Smooth muscle cell (in vitro differentiated cells): Measurements from ENCODE around the gene DAAM1. TPM values are rescaled to one million over a fixed set of nuclear protein-coding genes. Genes with fewer than 3 reads are reported as not detected.

Experiments used
- DNase-seq: peaks from one replicate; lab custom pipeline; 2025; ENCODE audit not compliant: unreplicated experiment; lab: John Stamatoyannopoulos, UW
- H2AFZ ChIP-seq: fragments of 200-600 bp; sonication (generic); 2 replicates; pipeline ENCODE4 v1.6.0; 2016; ENCODE audit warnings: antibody characterized with exemption, low read depth, mild to moderate bottlenecking
- H3F3A ChIP-seq: fragments of 200-600 bp; sonication (generic); 2 replicates; pipeline ENCODE4 v1.6.0; 2017; ENCODE audit warnings: antibody characterized with exemption, low read depth
- H3K27ac ChIP-seq: fragments of 200-600 bp; sonication (generic); 2 replicates; pipeline ENCODE4 v1.5.1; 2016; ENCODE audit warnings: low read depth, mild to moderate bottlenecking
- H3K27me3 ChIP-seq: fragments of 200-600 bp; sonication (generic); 2 replicates; pipeline ENCODE4 v1.6.1; 2016; ENCODE audit warnings: low read depth, mild to moderate bottlenecking
- H3K36me3 ChIP-seq: fragments of 200-600 bp; sonication (generic); 2 replicates; pipeline ENCODE4 v1.5.1; 2016; ENCODE audit warnings: low read depth
- H3K4me1 ChIP-seq: fragments of 200-600 bp; sonication (generic); 2 replicates; pipeline ENCODE4 v1.5.1; 2016; ENCODE audit warnings: low read depth
- H3K4me2 ChIP-seq: fragments of 200-600 bp; sonication (generic); 2 replicates; pipeline ENCODE4 v1.6.0; 2016; ENCODE audit warnings: mild to moderate bottlenecking
- H3K4me3 ChIP-seq: fragments of 200-600 bp; sonication (generic); 2 replicates; pipeline ENCODE4 v1.5.1; 2016; ENCODE audit warnings: mild to moderate bottlenecking
- H3K79me2 ChIP-seq: fragments of 200-600 bp; sonication (generic); 2 replicates; pipeline ENCODE4 v1.6.0; 2016; ENCODE audit warnings: low read depth, mild to moderate bottlenecking
- H3K9ac ChIP-seq: fragments of 200-600 bp; sonication (generic); 2 replicates; pipeline ENCODE4 v1.6.0; 2016; ENCODE audit warnings: low read depth
- H3K9me3 ChIP-seq: fragments of 200-600 bp; sonication (generic); replicated peaks from 2 replicates; pipeline ENCODE4 v1.5.1; 2016; ENCODE audit warnings: low read depth
- H4K20me1 ChIP-seq: fragments of 200-600 bp; sonication (generic); 2 replicates; pipeline ENCODE4 v1.6.0; 2016; ENCODE audit warnings: low read depth
- WGBS: methylation state at CpG from one replicate; pipeline ENCODE4 v1.1.7; 2016; ENCODE audit warnings: low lambda C conversion rate; 5-methylcytosine and 5-hydroxymethylcytosine counted together
- polyA plus RNA-seq: library from polyadenylated mRNA; unstranded; fragments of >200 nt; fragmentation: Nextera tagmentation; extraction: Ambion mirVana; gene quantifications from 2 replicates; pipeline ENCODE4 v1.2.1, GENCODE V29; 2016
- total RNA-seq: library from RNA; depleted of rRNA; stranded (reverse); fragments of >200 nt; gene quantifications from 2 replicates; pipeline ENCODE4 v1.2.3, GENCODE V29; 2014
- TF ChIP-seq, protein P1 (sequence below): fragments of 200-600 bp; sonication (generic); IDR thresholded peaks from 2 replicates; pipeline ENCODE4 v1.5.1; 2017; ENCODE audit warnings: borderline replicate concordance, mild to moderate bottlenecking, antibody characterized with exemption; ENCODE audit not compliant: insufficient read depth, poor library complexity, severe bottlenecking

Gene DAAM1
- total and polyA plus RNA-seq, 2 experiments from 2014 or later: 10.9 to 46.4 TPM

DNA sequence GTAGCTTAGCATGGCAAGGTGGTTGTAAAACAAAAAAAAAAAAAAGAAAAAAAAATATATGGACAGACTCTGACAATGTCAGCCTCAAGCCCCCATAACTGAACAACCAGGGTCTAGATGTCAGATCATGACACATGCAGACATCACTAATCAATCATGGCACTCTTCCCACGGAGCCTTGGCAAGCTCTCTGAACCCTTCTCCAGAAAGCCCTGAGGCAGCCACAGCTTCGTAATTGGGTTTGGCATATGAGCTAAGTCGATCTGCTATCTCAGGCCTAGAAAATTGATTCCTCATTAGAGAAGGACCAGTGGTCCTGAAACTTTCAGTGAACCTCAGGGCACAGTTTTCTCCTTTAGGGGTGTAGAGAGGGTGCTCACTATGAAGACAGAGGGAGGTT, 164.5 kb downstream of the DAAM1 start:
- 77% methylated on average over 3 of the region's 3 CpGs for WGBS

DNA sequence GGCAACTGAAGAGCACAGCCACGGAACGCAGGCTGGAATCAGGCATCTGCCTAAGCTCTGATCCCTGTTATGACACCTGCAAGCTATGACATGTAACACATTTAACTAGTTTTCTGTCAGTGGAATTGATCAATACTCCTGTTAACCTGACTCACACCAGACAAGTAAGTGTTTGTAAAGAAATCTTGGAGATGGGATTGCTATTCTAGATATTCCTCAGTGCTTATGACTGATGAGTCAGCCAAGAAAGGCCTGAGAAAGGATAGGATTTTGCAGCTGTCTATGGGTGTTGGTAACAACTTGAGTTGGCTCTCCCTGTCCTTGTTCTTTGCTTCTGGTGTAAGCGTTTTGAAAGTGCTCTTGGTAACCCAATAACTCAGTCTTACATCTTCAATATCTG, 166.2 kb downstream of the DAAM1 start:
- Histone ChIP-seq H3K9me3 (no peaks in the 10 kb centered on the region), H3K27ac (peak overlapping the region; percentile 51), H3K36me3 (no peaks in the 10 kb centered on the region), H4K20me1 (no peaks in the 10 kb centered on the region), H3F3A (no peaks in the 10 kb centered on the region), H3K79me2 (no peaks in the 10 kb centered on the region), H3K9ac (no peak overlapping the region), H3K4me1 (no peaks in the 10 kb centered on the region), H3K27me3 (no peaks in the 10 kb centered on the region), H3K4me3 (no peak overlapping the region), H3K4me2 (no peak overlapping the region), H2AFZ (no peak overlapping the region)
- no peak for DNase-seq
- TF ChIP-seq, protein P1, sequence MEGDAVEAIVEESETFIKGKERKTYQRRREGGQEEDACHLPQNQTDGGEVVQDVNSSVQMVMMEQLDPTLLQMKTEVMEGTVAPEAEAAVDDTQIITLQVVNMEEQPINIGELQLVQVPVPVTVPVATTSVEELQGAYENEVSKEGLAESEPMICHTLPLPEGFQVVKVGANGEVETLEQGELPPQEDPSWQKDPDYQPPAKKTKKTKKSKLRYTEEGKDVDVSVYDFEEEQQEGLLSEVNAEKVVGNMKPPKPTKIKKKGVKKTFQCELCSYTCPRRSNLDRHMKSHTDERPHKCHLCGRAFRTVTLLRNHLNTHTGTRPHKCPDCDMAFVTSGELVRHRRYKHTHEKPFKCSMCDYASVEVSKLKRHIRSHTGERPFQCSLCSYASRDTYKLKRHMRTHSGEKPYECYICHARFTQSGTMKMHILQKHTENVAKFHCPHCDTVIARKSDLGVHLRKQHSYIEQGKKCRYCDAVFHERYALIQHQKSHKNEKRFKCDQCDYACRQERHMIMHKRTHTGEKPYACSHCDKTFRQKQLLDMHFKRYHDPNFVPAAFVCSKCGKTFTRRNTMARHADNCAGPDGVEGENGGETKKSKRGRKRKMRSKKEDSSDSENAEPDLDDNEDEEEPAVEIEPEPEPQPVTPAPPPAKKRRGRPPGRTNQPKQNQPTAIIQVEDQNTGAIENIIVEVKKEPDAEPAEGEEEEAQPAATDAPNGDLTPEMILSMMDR: no peak
- WGBS: 81% methylated on average over 3 of the region's 3 CpGs

More for the DNA sequence above, 164.5 kb downstream of the DAAM1 start:
- no peaks in the 10 kb centered on the region for H3K4me1 ChIP-seq
- H3K4me3 ChIP-seq: no peak overlapping the region
- no peak overlapping the region for H2AFZ ChIP-seq
- H3F3A ChIP-seq: no peaks in the 10 kb centered on the region
- no peaks in the 10 kb centered on the region for H3K36me3 ChIP-seq
- no peak for DNase-seq
- no peak overlapping the region for H3K27ac ChIP-seq
- no peaks in the 10 kb centered on the region for H3K27me3 ChIP-seq
- no peaks in the 10 kb centered on the region for H4K20me1 ChIP-seq
- H3K9me3 ChIP-seq: no peaks in the 10 kb centered on the region
- H3K79me2 ChIP-seq: no peaks in the 10 kb centered on the region
- TF ChIP-seq, protein P1: no peak
- H3K9ac ChIP-seq: no peak overlapping the region
- H3K4me2 ChIP-seq: no peak overlapping the region

DNA sequence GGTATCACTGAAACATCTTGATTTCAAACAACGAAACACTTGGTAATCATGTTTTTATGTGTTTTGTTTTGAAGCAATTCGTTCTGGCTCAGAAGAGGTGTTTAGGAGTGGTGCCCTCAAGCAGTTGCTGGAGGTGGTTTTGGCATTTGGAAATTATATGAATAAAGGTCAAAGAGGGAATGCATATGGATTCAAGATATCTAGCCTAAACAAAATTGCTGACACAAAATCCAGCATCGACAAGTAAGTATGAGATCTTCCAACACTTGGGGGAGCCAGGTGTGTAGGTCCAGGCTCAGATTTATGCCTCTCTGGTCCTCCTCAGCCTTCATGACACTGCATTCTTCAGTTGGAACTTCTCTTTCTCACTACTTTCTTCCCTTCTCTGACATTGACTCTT, 166.6 kb downstream of the DAAM1 start:
- Histone ChIP-seq H3K4me1 (no peaks in the 10 kb centered on the region), H3K4me3 (no peak overlapping the region), H3F3A (no peaks in the 10 kb centered on the region), H3K27me3 (no peaks in the 10 kb centered on the region), H3K9ac (no peak overlapping the region), H3K9me3 (no peaks in the 10 kb centered on the region), H4K20me1 (no peaks in the 10 kb centered on the region), H3K4me2 (no peak overlapping the region), H3K79me2 (no peaks in the 10 kb centered on the region), H3K27ac (peak overlapping the region; percentile 23), H2AFZ (no peak overlapping the region), H3K36me3 (no peaks in the 10 kb centered on the region)
- WGBS: 87% methylated on average over 3 of the region's 3 CpGs
- DNase-seq: no peak
- TF ChIP-seq, protein P1: no peak

DNA sequence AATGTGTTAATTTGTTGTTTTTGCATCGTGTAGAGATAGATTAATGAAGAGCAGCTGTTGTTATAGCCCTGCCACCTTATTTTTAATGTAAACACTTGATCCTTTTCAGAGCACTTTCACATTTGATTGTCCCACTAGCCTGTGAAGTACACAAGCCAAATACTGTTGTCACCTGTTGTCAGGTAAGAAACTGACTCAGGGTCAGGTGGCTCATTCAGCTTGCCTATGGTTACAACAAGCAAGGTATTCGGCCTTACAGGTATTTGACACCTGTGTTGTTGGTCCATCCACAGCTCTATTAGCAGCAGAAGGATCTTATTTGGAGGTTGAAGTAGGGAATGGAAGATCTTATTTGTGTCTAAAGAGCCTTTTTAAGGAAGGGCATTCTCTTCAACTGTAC, 167.8 kb downstream of the DAAM1 start:
- TF ChIP-seq, protein P1: no peak
- H2AFZ ChIP-seq: no peak overlapping the region
- no peak for DNase-seq
- H3K36me3 ChIP-seq: no peaks in the 10 kb centered on the region
- no peaks in the 10 kb centered on the region for H3K9me3 ChIP-seq
- no peaks in the 10 kb centered on the region for H3K79me2 ChIP-seq
- H3F3A ChIP-seq: no peaks in the 10 kb centered on the region
- H3K9ac ChIP-seq: no peak overlapping the region
- H3K4me3 ChIP-seq: no peak overlapping the region
- no peaks in the 10 kb centered on the region for H4K20me1 ChIP-seq
- H3K4me1 ChIP-seq: no peaks in the 10 kb centered on the region
- H3K4me2 ChIP-seq: no peak overlapping the region
- no peak overlapping the region for H3K27ac ChIP-seq
- H3K27me3 ChIP-seq: no peaks in the 10 kb centered on the region
- 91% methylated on average over 2 of the region's 2 CpGs for WGBS
